CD8-positive, alpha-beta memory T cell (primary cell): ENCODE results near the gene ZNF319. TPM values are rescaled to one million over a fixed set of nuclear protein-coding genes. Genes with fewer than 3 reads are reported as not detected.

Experiments used
- CTCF ChIA-PET: fragments of 350-600 bp; sonication (Branson Sonifier 250); formaldehyde crosslinking; loops from one replicate; lab custom pipeline; 2021; ENCODE audit warnings: antibody characterized with exemption; lab: Charles Lee
- POLR2A ChIA-PET: fragments of 350-600 bp; sonication (Branson Sonifier 250); formaldehyde crosslinking; loops from one replicate; lab custom pipeline; 2021; ENCODE audit warnings: antibody characterized with exemption; lab: Charles Lee
- DNase-seq, 5 donors: peaks; one replicate each; pipeline versions ENCODE4 v3.0.0 to v3.0.0-alpha.2; 2020 to 2022; ENCODE audit warnings: mixed read lengths in 1 of 5
- H3K27ac ChIP-seq: one replicate; pipeline ENCODE4 v1.7.0; 2013; ENCODE audit warnings: low read depth, mild to moderate bottlenecking, low read length, moderate library complexity
- H3K27me3 ChIP-seq: 2 replicates; pipeline ENCODE4 v1.7.0; 2013; ENCODE audit warnings: low read length, mild to moderate bottlenecking; ENCODE audit not compliant: insufficient read depth, poor library complexity, severe bottlenecking
- H3K36me3 ChIP-seq: 2 replicates; pipeline ENCODE4 v1.7.0; 2013; ENCODE audit warnings: mild to moderate bottlenecking, low read length, moderate library complexity; ENCODE audit not compliant: insufficient read depth
- H3K4me1 ChIP-seq: 2 replicates; pipeline ENCODE4 v1.7.0; 2013; ENCODE audit warnings: mild to moderate bottlenecking, low read length, moderate library complexity; ENCODE audit not compliant: insufficient read depth
- H3K4me3 ChIP-seq: 2 replicates; pipeline ENCODE4 v1.7.0; 2013; ENCODE audit warnings: mild to moderate bottlenecking, low read length
- H3K9me3 ChIP-seq: 2 replicates; pipeline ENCODE4 v1.7.0; 2013; ENCODE audit warnings: mild to moderate bottlenecking, low read length
- H3K27ac Mint-ChIP-seq, 8 donors: one replicate each; pipeline ENCODE4 v1.8.0; 2020 to 2021; ENCODE audit warnings: mixed read lengths in 8 of 8, mild to moderate bottlenecking in 6 of 8, inconsistent platforms in 3 of 8, moderate library complexity in 3 of 8
- H3K27me3 Mint-ChIP-seq, 2 donors: one replicate each; pipeline ENCODE4 v1.8.0; 2020 to 2021; ENCODE audit warnings: mixed read lengths in 2 of 2, mild to moderate bottlenecking in 1 of 2, moderate library complexity in 1 of 2
- H3K36me3 Mint-ChIP-seq, 3 donors: one replicate each; pipeline ENCODE4 v1.8.0; 2020 to 2021; ENCODE audit warnings: mixed read lengths in 3 of 3, inconsistent platforms in 1 of 3, mild to moderate bottlenecking in 1 of 3
- H3K4me1 Mint-ChIP-seq, 3 donors: one replicate each; pipeline ENCODE4 v1.8.0; 2020 to 2021; ENCODE audit warnings: mixed read lengths in 3 of 3, inconsistent platforms in 1 of 3, mild to moderate bottlenecking in 1 of 3
- H3K4me3 Mint-ChIP-seq, 7 donors: one replicate each; pipeline ENCODE4 v1.8.0; 2020 to 2021; ENCODE audit warnings: mixed read lengths in 7 of 7, mild to moderate bottlenecking in 6 of 7, moderate library complexity in 4 of 7, inconsistent platforms in 2 of 7
- H3K9me3 Mint-ChIP-seq, 5 donors: one replicate each; pipeline ENCODE4 v1.8.0; 2020 to 2022; ENCODE audit warnings: mixed read lengths in 5 of 5, mild to moderate bottlenecking in 3 of 5, moderate library complexity in 2 of 5, inconsistent platforms in 1 of 5
- polyA plus RNA-seq: library from polyadenylated mRNA; unstranded; fragments of 300-500 nt; fragmentation: Illumina TruSeq; gene quantifications from one replicate; pipeline ENCODE4 v1.2.3, GENCODE V29; 2021
- total RNA-seq, 2 experiments: library from RNA; stranded (reverse); gene quantifications; one replicate each; pipeline ENCODE4 v1.2.3, GENCODE V29; 2021

ZNF319 gene
- total and polyA plus RNA-seq, 3 experiments from 2014 or later: 11.9 to 18.5 (median 12.8) TPM

DNA sequence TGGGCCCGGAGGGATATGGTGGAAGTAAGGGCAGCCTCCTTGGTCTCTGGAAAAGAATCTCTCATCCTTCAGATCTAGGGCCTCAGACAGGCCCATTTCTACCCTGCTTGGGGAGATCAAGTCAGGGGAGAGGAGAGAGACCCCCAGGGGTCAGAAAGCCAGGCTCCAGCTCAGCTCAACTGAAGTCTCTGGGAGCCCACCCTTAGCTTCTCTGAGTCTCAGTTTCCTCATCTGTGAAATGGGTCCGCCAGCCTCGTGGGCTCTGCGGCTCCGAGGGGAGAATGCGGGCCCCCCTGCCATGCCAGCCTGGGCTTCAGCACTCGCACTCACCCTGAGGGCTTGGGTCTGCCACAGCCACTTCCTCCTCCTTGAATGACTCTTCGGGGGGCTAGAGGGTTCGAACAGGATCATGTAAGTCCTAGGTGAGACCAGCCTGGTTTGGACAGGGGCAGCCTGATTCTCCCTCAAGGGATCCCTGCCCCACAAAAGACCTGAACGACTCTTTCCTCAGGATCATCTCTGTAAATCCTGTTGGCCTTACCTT lies 36.2 kb downstream of the ZNF319 start:
- ChIA-PET CTCF (no interaction called here), POLR2A (no interaction called here)
- Histone ChIP-seq H3K4me3 (no peak overlapping the region), H3K27me3 (no peaks in the 10 kb centered on the region), H3K4me1 (no peaks in the 10 kb centered on the region), H3K27ac (no peak overlapping the region), H3K36me3 (no peaks in the 10 kb centered on the region), H3K9me3 (no peaks in the 10 kb centered on the region)
- DNase-seq: peak in 1 of 5 donors; percentile 15
- Mint-ChIP-seq H3K4me1 (no peaks in the 10 kb centered on the region), H3K4me3 (no peak overlapping the region), H3K9me3 (no peaks in the 10 kb centered on the region), H3K36me3 (no peaks in the 10 kb centered on the region), H3K27me3 (peaks cover 2 to 3% of the 10 kb centered on the region in 2 donors), H3K27ac (peak overlapping the region in 1 of 8 donors; percentile 85)

GRCh38 chr16:57962756-57963155 lies 37.7 kb downstream of the ZNF319 start:
- no peak for DNase-seq
- no peak overlapping the region for H3K4me3 ChIP-seq
- Mint-ChIP-seq H3K36me3 (no peaks in the 10 kb centered on the region), H3K4me3 (no peak overlapping the region), H3K27ac (peak overlapping the region in 1 of 8 donors; percentile 37), H3K9me3 (no peaks in the 10 kb centered on the region), H3K27me3 (peaks cover 2 to 3% of the 10 kb centered on the region in 2 donors), H3K4me1 (no peaks in the 10 kb centered on the region)
- no peaks in the 10 kb centered on the region for H3K36me3 ChIP-seq
- H3K9me3 ChIP-seq: no peaks in the 10 kb centered on the region
- no peaks in the 10 kb centered on the region for H3K4me1 ChIP-seq
- no peak overlapping the region for H3K27ac ChIP-seq
- ChIA-PET POLR2A (no interaction called here), CTCF (no interaction called here)
- H3K27me3 ChIP-seq: no peaks in the 10 kb centered on the region

- CTCF ChIA-PET: interaction anchor here (0.8 kb wide), 1 partner anchor 55 kb away, joined by 3 read pairs; no protein-coding TSS in a partner anchor
- H3K27me3 ChIP-seq: no peaks in the 10 kb centered on the region
- H3K36me3 ChIP-seq: no peaks in the 10 kb centered on the region
- Mint-ChIP-seq H3K4me3 (no peak overlapping the region), H3K36me3 (no peaks in the 10 kb centered on the region), H3K9me3 (no peaks in the 10 kb centered on the region), H3K4me1 (no peaks in the 10 kb centered on the region), H3K27ac (peak overlapping the region in 1 of 8 donors; percentile 16), H3K27me3 (peaks cover 2 to 3% of the 10 kb centered on the region in 2 donors)
- H3K4me3 ChIP-seq: no peak overlapping the region
- no peaks in the 10 kb centered on the region for H3K4me1 ChIP-seq
- POLR2A ChIA-PET: no interaction called here
- DNase-seq: no peak
- no peaks in the 10 kb centered on the region for H3K9me3 ChIP-seq
- no peak overlapping the region for H3K27ac ChIP-seq
Measured at GRCh38 chr16:57962046-57962445, 38.4 kb downstream of the ZNF319 start.

GRCh38 chr16:57961538-57961937 lies 38.9 kb downstream of the ZNF319 start:
- Mint-ChIP-seq H3K27me3 (peaks cover 2 to 3% of the 10 kb centered on the region in 2 donors), H3K9me3 (no peaks in the 10 kb centered on the region), H3K27ac (no peak overlapping the region), H3K36me3 (no peaks in the 10 kb centered on the region), H3K4me1 (no peaks in the 10 kb centered on the region), H3K4me3 (no peak overlapping the region)
- no peaks in the 10 kb centered on the region for H3K9me3 ChIP-seq
- no peak overlapping the region for H3K4me3 ChIP-seq
- H3K27me3 ChIP-seq: no peaks in the 10 kb centered on the region
- POLR2A ChIA-PET: no interaction called here
- H3K4me1 ChIP-seq: no peaks in the 10 kb centered on the region
- no peak overlapping the region for H3K27ac ChIP-seq
- CTCF ChIA-PET: interaction anchor here (0.8 kb wide), 1 partner anchor 55 kb away, joined by 3 read pairs; no protein-coding TSS in a partner anchor
- DNase-seq: no peak
- no peaks in the 10 kb centered on the region for H3K36me3 ChIP-seq

DNA sequence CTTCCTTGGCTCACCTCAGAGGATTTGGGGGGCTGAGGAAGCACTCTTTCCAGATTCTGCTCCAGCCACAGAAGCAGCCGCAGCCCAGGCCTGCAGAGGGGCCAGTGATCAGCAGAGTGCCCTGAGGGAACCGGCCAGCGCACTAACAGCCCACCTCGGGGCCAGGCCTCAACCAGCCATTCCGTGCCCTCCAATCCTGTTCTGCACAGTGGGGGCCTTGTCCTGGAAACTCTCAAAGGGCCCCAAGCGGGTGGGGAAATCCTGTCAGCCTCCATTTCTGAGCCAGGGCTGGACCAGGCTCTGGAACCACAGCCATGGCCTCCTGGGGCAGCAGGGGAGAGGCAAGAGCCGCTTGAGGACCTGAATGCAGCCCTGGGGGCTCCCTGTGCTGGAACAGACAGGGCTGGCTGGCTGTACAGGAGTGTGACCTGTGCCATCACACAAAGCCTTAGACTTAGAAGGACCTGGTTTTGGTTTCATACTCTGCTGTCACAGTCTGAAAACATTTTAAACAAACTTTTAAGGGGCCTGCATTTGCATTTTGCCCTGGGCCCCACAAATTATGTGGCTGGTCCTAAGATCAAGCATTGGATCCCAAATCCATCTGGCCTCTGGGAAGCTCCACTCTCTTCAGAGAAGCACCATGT lies 39.5 kb downstream of the ZNF319 start:
- H3K27me3 ChIP-seq: no peaks in the 10 kb centered on the region
- CTCF ChIA-PET: interaction anchor here (0.8 kb wide), 1 partner anchor 54 kb away, joined by 3 read pairs; no protein-coding TSS in a partner anchor
- no peak overlapping the region for H3K4me3 ChIP-seq
- H3K27ac ChIP-seq: no peak overlapping the region
- Mint-ChIP-seq H3K4me3 (no peak overlapping the region), H3K4me1 (no peaks in the 10 kb centered on the region), H3K27ac (no peak overlapping the region), H3K9me3 (no peaks in the 10 kb centered on the region), H3K36me3 (no peaks in the 10 kb centered on the region), H3K27me3 (peaks cover 2 to 3% of the 10 kb centered on the region in 2 donors)
- no peaks in the 10 kb centered on the region for H3K36me3 ChIP-seq
- DNase-seq: peak in 1 of 5 donors; percentile 30
- POLR2A ChIA-PET: no interaction called here
- no peaks in the 10 kb centered on the region for H3K4me1 ChIP-seq
- no peaks in the 10 kb centered on the region for H3K9me3 ChIP-seq

DNA sequence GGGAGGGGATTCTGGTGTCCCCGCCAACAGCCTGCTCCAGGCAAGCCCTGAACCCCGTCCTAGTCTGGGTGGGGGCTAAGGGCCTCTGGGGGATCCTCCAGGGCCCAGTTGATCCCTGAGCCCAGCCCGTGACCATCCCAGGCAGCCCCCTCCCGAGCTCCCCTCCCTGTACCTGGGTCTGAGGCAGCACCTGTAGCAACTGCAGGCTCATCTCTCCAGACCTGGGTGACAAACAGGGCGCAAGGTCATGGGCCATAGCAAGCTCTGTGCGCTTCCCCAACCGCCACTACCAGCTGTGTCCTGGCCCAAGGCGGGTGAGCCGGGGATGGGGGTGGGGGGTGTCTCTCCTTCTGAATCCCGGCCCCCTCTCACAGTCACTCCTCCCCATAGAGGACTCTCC lies 40.2 kb downstream of the ZNF319 start:
- CTCF ChIA-PET: no interaction called here
- peak in 1 of 5 donors; percentile 26 for DNase-seq
- H3K27ac Mint-ChIP-seq: no peak overlapping the region
- H3K4me3 Mint-ChIP-seq: no peak overlapping the region
- H3K36me3 ChIP-seq: no peaks in the 10 kb centered on the region
- no peaks in the 10 kb centered on the region for H3K9me3 ChIP-seq
- POLR2A ChIA-PET: no interaction called here
- H3K36me3 Mint-ChIP-seq: no peaks in the 10 kb centered on the region
- peaks cover 2 to 3% of the 10 kb centered on the region in 2 donors for H3K27me3 Mint-ChIP-seq
- no peaks in the 10 kb centered on the region for H3K9me3 Mint-ChIP-seq
- no peaks in the 10 kb centered on the region for H3K4me1 ChIP-seq
- H3K4me1 Mint-ChIP-seq: no peaks in the 10 kb centered on the region
- H3K4me3 ChIP-seq: no peak overlapping the region
- H3K27ac ChIP-seq: no peak overlapping the region
- no peaks in the 10 kb centered on the region for H3K27me3 ChIP-seq

DNA sequence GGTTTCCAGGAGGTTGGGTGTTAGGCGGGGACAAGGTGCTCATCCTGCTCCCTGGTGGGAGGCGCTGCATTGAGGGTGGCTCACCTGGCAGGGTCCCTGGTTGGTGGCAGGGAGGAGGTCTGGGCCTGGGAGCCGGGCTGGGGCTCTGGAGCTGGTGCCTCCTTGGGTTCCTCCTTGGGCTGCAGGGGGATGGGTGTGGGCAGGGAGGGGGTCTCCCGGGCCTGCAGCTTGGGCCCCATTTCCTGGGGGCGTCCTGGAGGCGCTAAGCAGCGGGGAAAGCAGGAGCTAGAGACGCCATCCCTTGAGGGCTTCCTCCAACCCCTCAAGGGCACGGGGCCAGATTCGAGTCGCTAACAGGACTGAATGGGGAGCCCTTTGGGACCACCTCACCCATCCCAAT lies 40.7 kb downstream of the ZNF319 start:
- ChIA-PET POLR2A (no interaction called here), CTCF (no interaction called here)
- no peaks in the 10 kb centered on the region for H3K36me3 ChIP-seq
- H3K36me3 Mint-ChIP-seq: no peaks in the 10 kb centered on the region
- peak overlapping the region in 2 of 8 donors; percentile 48 to 68 for H3K27ac Mint-ChIP-seq
- no peak overlapping the region for H3K27ac ChIP-seq
- no peaks in the 10 kb centered on the region for H3K27me3 ChIP-seq
- no peaks in the 10 kb centered on the region for H3K9me3 Mint-ChIP-seq
- DNase-seq: peak in 1 of 5 donors; percentile 20
- no peaks in the 10 kb centered on the region for H3K9me3 ChIP-seq
- no peak overlapping the region for H3K4me3 Mint-ChIP-seq
- H3K4me1 ChIP-seq: no peaks in the 10 kb centered on the region
- peaks cover 2 to 3% of the 10 kb centered on the region in 2 donors for H3K27me3 Mint-ChIP-seq
- H3K4me3 ChIP-seq: no peak overlapping the region
- H3K4me1 Mint-ChIP-seq: no peaks in the 10 kb centered on the region

DNA sequence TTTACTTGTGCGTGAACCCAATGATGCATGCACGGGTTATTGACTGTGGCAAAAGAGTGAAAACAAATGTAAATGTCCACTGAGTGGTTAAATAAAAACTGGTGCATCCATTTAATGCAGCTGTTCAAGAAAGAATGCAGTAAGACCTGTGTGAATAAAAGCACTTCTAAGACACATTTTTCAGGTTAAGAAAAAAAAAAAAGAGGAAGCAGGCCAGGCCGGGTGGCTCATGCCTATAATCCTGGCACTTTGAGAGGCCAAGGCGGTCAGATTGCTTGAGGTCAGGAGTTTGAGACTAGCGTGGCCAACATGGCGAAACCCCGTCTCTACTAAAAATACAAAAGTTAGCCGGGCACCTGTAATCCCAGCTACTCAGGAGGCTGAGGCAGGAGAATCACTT lies 41.4 kb downstream of the ZNF319 start:
- POLR2A ChIA-PET: no interaction called here
- H3K27me3 Mint-ChIP-seq: peaks cover 2 to 3% of the 10 kb centered on the region in 2 donors

More for the DNA sequence above, 41.4 kb downstream of the ZNF319 start:
- H3K36me3 ChIP-seq: no peaks in the 10 kb centered on the region
- no peaks in the 10 kb centered on the region for H3K27me3 ChIP-seq
- H3K9me3 ChIP-seq: no peaks in the 10 kb centered on the region
- no peak overlapping the region for H3K27ac ChIP-seq
- CTCF ChIA-PET: no interaction called here
- no peaks in the 10 kb centered on the region for H3K36me3 Mint-ChIP-seq
- DNase-seq: peak in 1 of 5 donors; percentile 6
- H3K4me3 ChIP-seq: no peak overlapping the region
- peak overlapping the region in 1 of 8 donors; percentile 33 for H3K27ac Mint-ChIP-seq
- no peak overlapping the region for H3K4me3 Mint-ChIP-seq
- H3K4me1 Mint-ChIP-seq: no peaks in the 10 kb centered on the region
- H3K4me1 ChIP-seq: no peaks in the 10 kb centered on the region
- H3K9me3 Mint-ChIP-seq: no peaks in the 10 kb centered on the region
